ENCODE data around the gene KRT222.

KRT222 gene

DNA sequence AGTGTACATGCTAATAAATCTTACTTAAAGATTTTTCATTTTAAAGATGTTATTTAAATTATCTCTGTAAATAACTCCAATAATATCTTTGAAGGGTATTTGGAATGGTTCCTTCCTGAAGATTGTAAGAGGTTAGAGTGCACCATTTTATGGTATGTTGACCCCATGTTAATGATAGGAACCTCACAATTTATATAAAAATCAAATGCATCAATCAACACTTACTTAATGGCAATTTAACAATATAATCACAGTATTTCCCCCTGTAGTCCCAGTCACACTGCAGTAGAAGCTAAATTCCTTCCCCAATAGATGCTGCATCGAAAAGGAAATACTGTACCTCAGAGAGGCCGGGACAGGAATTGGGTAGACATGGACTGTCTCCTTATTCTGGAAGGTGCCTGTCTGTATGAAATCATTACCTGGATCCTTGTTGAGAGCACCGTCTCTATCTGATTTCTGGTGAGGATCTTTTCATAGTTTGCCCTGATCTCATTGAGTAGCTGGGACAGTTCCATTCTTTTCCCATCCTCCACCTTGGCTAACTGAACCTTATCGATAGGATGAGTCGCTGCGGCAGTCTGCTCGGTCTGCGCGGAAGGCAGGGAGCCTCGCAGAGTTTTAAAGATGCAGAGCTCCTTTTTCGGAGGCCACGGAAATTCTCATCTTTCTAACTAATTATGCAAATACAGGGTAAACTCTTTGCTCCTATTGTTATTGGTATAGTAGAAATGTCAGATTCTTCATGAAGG lies at the start of gene KRT222:
Gene KRT222, minus strand, starts transcription at position 596 of the 752 bp plus-strand sequence. Its CDS starts 78 bp downstream, at position 518.
- DNase-seq (ENCODE audit: low read depth in 2 of 2) = no peak

- no peak for DNase-seq (ENCODE audit: low read depth in 2 of 2)
Observed at GRCh38 chr17:40714473-40714872, 49.5 kb upstream of the KRT222 start.

DNA sequence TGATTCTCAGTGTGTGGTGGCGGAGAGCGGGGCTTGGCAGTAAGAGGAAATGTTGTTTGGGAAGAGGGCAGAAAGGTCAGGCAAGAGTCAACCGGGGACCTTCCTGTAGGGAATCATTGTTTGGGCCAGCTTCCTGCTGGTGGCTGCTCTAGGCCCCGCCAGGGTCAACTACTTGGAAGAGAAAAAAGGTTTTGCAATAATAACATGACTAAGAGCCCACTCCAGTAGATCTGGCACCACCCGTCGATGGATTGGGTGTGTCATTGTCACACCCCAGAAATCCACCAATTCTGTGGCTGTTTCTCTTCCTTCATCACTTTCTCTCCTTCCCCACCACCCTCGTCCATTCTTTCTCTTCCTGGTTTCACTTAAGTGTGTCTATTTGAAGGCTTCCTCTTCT lies 42.8 kb upstream of the KRT222 start:
- no peak for DNase-seq (ENCODE audit: low read depth in 2 of 2)

DNA sequence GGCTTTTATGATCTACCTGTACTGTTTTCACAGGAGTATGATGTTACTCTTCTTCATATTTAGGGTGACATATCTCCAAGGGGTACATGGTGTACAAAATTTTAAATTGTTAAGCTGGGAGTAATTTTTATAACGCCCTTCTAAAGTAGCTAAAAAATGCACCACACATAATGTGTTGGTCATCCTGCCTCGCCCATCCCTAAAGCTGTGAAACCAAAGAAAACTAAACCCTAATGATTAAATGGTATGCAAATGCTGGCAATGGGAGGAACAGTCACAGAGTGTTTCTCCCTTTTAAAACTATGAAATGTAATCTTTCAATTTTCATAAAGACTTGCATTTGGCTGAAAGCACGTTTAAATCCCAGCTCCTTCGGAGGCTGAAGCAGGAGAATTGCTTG lies 40.6 kb upstream of the KRT222 start:
- no peak for DNase-seq (ENCODE audit: low read depth in 2 of 2)

- no peak for DNase-seq (ENCODE audit: low read depth in 2 of 2)
Observed at GRCh38 chr17:40703652-40704051, 38.7 kb upstream of the KRT222 start, which contains the start of gene KRT24. Gene KRT24, minus strand, starts transcription at chr17:40703752. Its CDS starts 59 bp downstream, at chr17:40703693.

DNA sequence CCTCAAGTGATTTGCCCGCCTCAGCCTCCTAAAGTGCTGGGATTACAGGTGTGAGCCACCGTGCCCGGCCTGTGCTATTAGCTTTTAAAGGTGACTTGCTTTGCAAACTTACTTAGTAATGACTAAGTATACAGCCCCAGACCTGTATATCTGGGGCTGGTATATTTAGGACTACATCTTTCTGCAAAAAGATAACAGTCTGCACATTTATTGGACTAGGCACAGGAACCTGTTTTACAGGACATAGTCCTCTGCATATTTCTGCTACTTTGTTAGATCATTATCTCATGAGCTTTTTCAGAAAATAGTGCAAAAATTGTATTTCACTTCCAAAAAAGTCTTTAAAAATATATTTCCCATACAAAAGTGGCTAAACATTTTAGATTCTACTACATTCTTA lies 37.3 kb upstream of the KRT222 start:
- DNase-seq (ENCODE audit: low read depth in 2 of 2) = no peak

- no peak for DNase-seq (ENCODE audit: low read depth in 2 of 2)
Observed at GRCh38 chr17:40699853-40700252, 34.9 kb upstream of the KRT222 start.

GRCh38 chr17:40699371-40699770 lies 34.4 kb upstream of the KRT222 start:
- no peak for DNase-seq (ENCODE audit: low read depth in 2 of 2)

- DNase-seq (ENCODE audit: low read depth in 2 of 2) = no peak
Observed at GRCh38 chr17:40697297-40697696, 32.3 kb upstream of the KRT222 start.

- DNase-seq (ENCODE audit: low read depth in 2 of 2) = no peak
Observed at GRCh38 chr17:40696651-40697072, 31.7 kb upstream of the KRT222 start.

DNA sequence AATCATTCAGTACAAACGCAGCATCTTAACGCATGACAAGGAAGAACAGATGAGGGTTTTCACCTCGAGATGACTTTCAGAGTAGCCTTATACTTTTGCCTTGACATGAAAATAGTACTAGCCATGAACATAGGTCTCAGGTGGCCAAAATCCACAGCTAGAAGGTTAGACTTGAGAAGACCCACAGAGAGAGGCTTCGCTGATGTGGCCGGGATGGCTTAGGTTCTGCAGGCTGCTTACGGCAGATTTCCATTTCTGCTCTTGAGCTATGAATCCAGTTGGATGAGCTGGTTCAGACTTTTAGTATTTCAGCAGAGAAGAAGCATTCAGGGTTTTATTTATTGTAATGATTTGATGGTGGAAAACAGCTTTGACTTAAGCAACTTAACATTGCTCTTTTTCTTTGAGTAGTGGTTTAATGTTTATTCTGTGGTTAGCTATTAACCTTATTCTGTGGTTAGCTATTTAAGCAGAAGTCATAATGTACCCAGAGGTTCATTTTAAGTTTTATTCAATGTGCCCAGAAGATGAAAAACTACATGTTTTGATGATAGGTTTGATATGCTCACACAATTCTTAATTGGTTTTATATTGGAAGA lies 31.0 kb upstream of the KRT222 start:
- DNase-seq (ENCODE audit: low read depth in 2 of 2) = no peak

GRCh38 chr17:40694584-40694983 lies 29.6 kb upstream of the KRT222 start:
- no peak for DNase-seq (ENCODE audit: low read depth in 2 of 2)

DNA sequence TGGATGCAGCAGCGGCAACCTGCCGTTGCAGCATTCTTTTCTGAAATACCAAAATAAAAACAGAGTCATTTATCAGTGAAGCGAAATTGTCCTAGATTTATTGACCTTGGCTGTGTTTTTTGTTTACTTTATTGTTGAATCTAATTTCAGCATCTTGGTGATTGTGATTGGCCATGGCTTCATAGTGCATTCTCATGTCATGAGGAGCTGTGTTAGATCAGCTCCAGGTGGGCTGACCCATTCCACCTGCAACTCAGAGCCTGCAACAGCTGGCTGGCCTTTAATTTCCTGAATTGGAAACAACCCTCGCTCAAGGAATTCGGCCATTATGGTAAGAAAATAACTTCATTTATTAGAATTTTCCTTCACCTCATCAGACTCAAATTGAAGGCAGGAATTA lies 22.1 kb upstream of the KRT222 start:
- DNase-seq (ENCODE audit: low read depth in 2 of 2) = no peak

- no peak for DNase-seq (ENCODE audit: low read depth in 2 of 2)
Observed at GRCh38 chr17:40686192-40686591, 21.2 kb upstream of the KRT222 start.

DNA sequence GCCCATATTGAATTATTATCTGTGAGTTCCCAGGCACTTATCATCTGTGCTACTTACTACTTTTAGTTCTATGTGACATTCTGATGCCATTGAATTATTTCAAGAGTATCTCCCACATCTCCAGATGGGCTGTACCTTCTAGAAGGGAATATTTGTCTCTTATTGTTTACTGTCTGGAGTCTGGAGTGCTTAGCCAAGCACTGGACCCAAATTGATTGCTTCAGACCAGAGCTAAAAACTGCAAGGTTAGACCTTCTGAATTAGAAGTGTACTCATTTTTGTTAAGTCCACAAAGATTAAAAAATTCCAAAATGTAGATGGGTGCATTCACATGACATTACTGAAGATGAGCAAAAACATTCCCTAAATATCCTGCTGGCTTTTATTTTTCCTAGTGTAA lies 16.0 kb upstream of the KRT222 start:
- DNase-seq (ENCODE audit: low read depth in 2 of 2) = no peak

- no peak for DNase-seq (ENCODE audit: low read depth in 2 of 2)
Observed at GRCh38 chr17:40679523-40679907, 14.5 kb upstream of the KRT222 start.

GRCh38 chr17:40678902-40679522 lies 14.0 kb upstream of the KRT222 start:
- DNase-seq (ENCODE audit: low read depth in 2 of 2) = no peak

GRCh38 chr17:40675905-40676304 lies 10.9 kb upstream of the KRT222 start:
- DNase-seq (ENCODE audit: low read depth in 2 of 2) = no peak

- DNase-seq (ENCODE audit: low read depth in 2 of 2) = no peak
Observed at GRCh38 chr17:40672654-40673053, 7.7 kb upstream of the KRT222 start.

- DNase-seq (ENCODE audit: low read depth in 2 of 2) = no peak
Observed at GRCh38 chr17:40671282-40671681, 6.3 kb upstream of the KRT222 start.

DNA sequence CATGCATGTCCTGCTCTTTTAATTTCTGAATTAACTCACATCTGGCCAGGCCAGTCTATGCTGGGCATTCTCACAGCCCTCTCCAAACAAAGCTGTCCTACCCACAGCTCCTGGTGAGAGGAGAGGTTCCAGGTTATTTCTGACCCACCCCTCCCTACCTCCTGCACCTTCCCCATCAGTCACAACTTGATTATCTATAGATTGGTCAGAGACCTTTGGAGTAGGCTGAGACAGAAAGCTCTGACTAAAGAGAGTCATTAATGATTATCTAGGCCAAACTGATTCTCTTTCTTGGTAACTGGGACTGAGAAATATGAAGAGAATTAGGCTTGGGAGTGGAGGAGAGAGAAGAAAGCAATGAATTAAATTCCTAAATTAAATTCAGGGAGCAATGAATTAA lies 1.4 kb upstream of the KRT222 start:
- no peak for DNase-seq (ENCODE audit: low read depth in 2 of 2)

GRCh38 chr17:40663252-40663651 lies 1.7 kb downstream of the KRT222 start:
- no peak for DNase-seq (ENCODE audit: low read depth in 2 of 2)

- no peak for DNase-seq (ENCODE audit: low read depth in 2 of 2)
Observed at GRCh38 chr17:40659911-40660310, 5.1 kb downstream of the KRT222 start.
